GM21526 (cell line): ENCODE data around the gene PPP1R1C.
"Not testable (repeated sequence)": the region's sequence is repeated elsewhere in the genome, so short reads cannot be mapped to it uniquely, and the experiment has no call there.

Source experiments
- ATAC-seq: cut with Tn5 transposase; IDR thresholded peaks from one replicate; pipeline ENCODE4 v1.9.1; 2021; ENCODE audit warnings: moderate library complexity; ENCODE audit not compliant: unreplicated experiment, low FRiP score

The PPP1R1C gene

GRCh38 chr2:181985632-181986205 lies at the start of gene PPP1R1C:
TSS of gene PPP1R1C (plus strand) at chr2:181985853. CDS start at chr2:181986111, 258 bp downstream.
- ATAC-seq, result no peak

GRCh38 chr2:181937473-181937872 lies 48.2 kb upstream of the PPP1R1C start:
- no peak for ATAC-seq

GRCh38 chr2:181943411-181944124 lies 42.1 kb upstream of the PPP1R1C start:
- ATAC-seq, result no peak

GRCh38 chr2:181944164-181944913 lies 41.3 kb upstream of the PPP1R1C start:
- ATAC-seq, result no peak

GRCh38 chr2:181944914-181945291 lies 40.8 kb upstream of the PPP1R1C start:
- no peak for ATAC-seq

- ATAC-seq, result no peak
Observed at GRCh38 chr2:181946444-181947127, 39.1 kb upstream of the PPP1R1C start.

- ATAC-seq, result no peak
Observed at GRCh38 chr2:181947273-181947672, 38.4 kb upstream of the PPP1R1C start.

GRCh38 chr2:181948227-181948626 lies 37.4 kb upstream of the PPP1R1C start:
- no peak for ATAC-seq

- no peak for ATAC-seq
Observed at GRCh38 chr2:181949047-181949446, 36.6 kb upstream of the PPP1R1C start.

- ATAC-seq, result no peak
Observed at GRCh38 chr2:181952404-181953226, 33.0 kb upstream of the PPP1R1C start.

GRCh38 chr2:181953881-181954537 lies 31.6 kb upstream of the PPP1R1C start:
- peak; percentile 75 for ATAC-seq

- ATAC-seq, result no peak
Observed at GRCh38 chr2:181954538-181954883, 31.1 kb upstream of the PPP1R1C start.

GRCh38 chr2:181955010-181955409 lies 30.6 kb upstream of the PPP1R1C start:
- no peak for ATAC-seq

GRCh38 chr2:181955866-181956265 lies 29.8 kb upstream of the PPP1R1C start:
- not testable (repeated sequence) for ATAC-seq

GRCh38 chr2:181957668-181958067 lies 28.0 kb upstream of the PPP1R1C start:
- no peak for ATAC-seq

- ATAC-seq, result no peak
Observed at GRCh38 chr2:181958726-181959125, 26.9 kb upstream of the PPP1R1C start.

- ATAC-seq, result no peak
Observed at GRCh38 chr2:181959508-181959907, 26.1 kb upstream of the PPP1R1C start.

- ATAC-seq, result not testable (repeated sequence)
Observed at GRCh38 chr2:181961167-181961566, 24.5 kb upstream of the PPP1R1C start.

- ATAC-seq, result no peak
Observed at GRCh38 chr2:181962142-181962541, 23.5 kb upstream of the PPP1R1C start.
